Measurements from ENCODE around the gene BBIP1.
A peak's percentile ranks its signal among the peaks of the same experiment; 100 is the strongest.

The BBIP1 gene

DNA sequence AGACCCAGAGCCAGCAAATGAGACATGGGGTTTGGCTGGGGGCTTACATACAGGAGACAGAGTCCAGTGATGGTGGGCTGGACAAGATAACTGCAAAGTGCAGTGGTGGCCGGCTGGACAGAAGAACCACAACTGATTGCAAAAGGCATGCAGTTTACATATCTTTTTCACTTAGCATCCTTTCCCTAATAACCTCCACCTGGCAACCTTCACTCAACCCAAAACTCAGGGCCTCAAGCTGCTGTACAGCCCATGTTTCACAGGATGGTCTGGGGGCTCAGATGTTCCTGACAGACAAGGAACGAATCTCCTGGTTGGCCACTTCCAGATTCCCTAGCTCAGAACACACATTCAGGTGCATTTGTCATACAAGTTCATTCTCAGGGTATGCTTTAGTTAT is 55.0 kb downstream of the BBIP1 start:
- H3K4me3 ChIP-seq (ENCODE audit: low read length), result no peak overlapping the region
- no peaks in the 10 kb centered on the region for H3K27me3 ChIP-seq (ENCODE audit: control insufficient read depth, insufficient read depth, low read length)
- H3K36me3 ChIP-seq (ENCODE audit: control insufficient read depth, insufficient read depth, low read length), result no peaks in the 10 kb centered on the region
- peaks cover 68% of the 10 kb centered on the region for H3K4me1 ChIP-seq (ENCODE audit: control insufficient read depth, insufficient read depth, low read length)
- H3K9ac ChIP-seq (ENCODE audit: low read length), result no peak overlapping the region
- no peaks in the 10 kb centered on the region for H3K9me3 ChIP-seq (ENCODE audit: control insufficient read depth, low read length)

DNA sequence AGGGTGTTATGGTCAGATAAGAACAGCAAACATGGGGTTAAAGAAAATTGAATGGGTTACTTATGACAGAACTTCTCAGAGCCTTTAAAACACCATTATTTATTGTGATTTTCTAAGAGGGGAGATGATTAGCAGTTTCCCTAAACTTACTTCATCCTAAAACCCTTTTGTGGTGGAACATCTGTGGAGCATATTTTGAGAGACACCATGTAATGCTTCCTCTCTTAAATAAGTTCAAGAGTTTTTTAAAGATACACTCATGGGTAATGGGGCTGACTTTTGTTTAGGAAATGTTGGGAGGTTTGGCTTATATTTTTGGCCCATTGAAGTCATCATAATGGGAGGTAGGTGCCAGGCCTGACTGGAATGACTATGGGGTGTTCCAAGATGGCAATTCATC is 55.6 kb downstream of the BBIP1 start:
- Histone ChIP-seq H3K9me3 (ENCODE audit: control insufficient read depth, low read length) (no peaks in the 10 kb centered on the region), H3K27me3 (ENCODE audit: control insufficient read depth, insufficient read depth, low read length) (no peaks in the 10 kb centered on the region), H3K4me3 (ENCODE audit: low read length) (no peak overlapping the region), H3K9ac (ENCODE audit: low read length) (no peak overlapping the region), H3K36me3 (ENCODE audit: control insufficient read depth, insufficient read depth, low read length) (no peaks in the 10 kb centered on the region), H3K4me1 (ENCODE audit: control insufficient read depth, insufficient read depth, low read length) (peaks cover 69% of the 10 kb centered on the region)

DNA sequence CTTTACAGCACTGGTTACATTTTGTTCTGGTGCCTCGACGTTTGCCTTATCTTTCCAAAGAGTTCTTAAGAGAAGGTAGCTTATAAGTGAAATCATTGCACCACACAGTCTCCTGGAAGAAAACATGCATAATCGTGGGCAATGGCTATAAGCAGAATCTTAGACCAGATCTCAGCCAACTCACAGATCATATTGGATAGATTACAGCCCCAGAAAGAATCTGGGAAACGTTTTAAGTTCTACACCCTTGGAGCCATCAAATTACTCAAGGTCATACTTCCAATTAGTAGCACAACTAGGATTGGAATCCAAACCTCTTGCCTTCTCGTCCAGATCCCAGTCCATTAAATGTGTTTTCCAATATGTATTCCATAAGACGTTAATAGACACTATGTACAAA is 56.0 kb downstream of the BBIP1 start:
- peaks cover 72% of the 10 kb centered on the region for H3K4me1 ChIP-seq (ENCODE audit: control insufficient read depth, insufficient read depth, low read length)
- no peaks in the 10 kb centered on the region for H3K9me3 ChIP-seq (ENCODE audit: control insufficient read depth, low read length)

DNA sequence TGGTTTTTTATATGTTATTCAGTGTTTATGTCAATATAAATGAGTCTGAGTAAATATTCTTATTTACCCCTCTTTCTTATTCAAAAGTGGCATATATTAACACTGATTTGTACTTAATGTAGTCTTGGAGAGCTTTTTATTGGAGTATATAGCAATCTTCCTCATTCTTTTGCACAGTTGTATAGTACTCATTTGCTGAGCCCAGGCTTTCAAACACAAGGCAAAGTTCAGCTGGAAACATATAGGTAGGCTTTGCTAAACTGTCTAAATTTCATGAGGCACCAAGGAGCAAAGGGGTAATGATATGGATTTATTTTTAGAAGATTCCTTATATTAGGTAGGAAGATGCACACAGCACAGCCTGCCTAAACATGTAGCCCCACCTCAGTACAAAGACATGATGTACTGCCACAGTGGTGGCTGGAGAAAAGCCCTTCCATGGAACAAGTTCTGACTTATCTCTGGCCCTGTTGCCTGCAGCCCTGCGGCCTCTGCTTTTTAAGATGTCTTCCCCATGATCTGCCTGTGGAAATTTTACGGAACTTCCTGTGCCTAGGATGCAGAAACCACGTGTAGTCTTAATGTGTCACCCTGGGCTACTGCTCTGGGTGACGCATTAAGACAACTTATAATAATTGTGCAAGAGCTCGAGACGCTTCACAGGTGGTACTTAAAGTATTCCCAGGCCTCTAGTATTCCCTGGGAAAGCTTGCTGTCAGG is 56.9 kb downstream of the BBIP1 start:
- no peak overlapping the region for H3K9ac ChIP-seq (ENCODE audit: low read length)
- no peaks in the 10 kb centered on the region for H3K9me3 ChIP-seq (ENCODE audit: control insufficient read depth, low read length)
- H3K27me3 ChIP-seq (ENCODE audit: control insufficient read depth, insufficient read depth, low read length), result no peaks in the 10 kb centered on the region
- peaks cover 72% of the 10 kb centered on the region for H3K4me1 ChIP-seq (ENCODE audit: control insufficient read depth, insufficient read depth, low read length)
- H3K36me3 ChIP-seq (ENCODE audit: control insufficient read depth, insufficient read depth, low read length), result no peaks in the 10 kb centered on the region
- H3K4me3 ChIP-seq (ENCODE audit: low read length), result no peak overlapping the region

More for the DNA sequence above, 56.0 kb downstream of the BBIP1 start:
- Histone ChIP-seq H3K27me3 (ENCODE audit: control insufficient read depth, insufficient read depth, low read length) (no peaks in the 10 kb centered on the region), H3K9ac (ENCODE audit: low read length) (no peak overlapping the region), H3K4me3 (ENCODE audit: low read length) (no peak overlapping the region), H3K36me3 (ENCODE audit: control insufficient read depth, insufficient read depth, low read length) (no peaks in the 10 kb centered on the region)

DNA sequence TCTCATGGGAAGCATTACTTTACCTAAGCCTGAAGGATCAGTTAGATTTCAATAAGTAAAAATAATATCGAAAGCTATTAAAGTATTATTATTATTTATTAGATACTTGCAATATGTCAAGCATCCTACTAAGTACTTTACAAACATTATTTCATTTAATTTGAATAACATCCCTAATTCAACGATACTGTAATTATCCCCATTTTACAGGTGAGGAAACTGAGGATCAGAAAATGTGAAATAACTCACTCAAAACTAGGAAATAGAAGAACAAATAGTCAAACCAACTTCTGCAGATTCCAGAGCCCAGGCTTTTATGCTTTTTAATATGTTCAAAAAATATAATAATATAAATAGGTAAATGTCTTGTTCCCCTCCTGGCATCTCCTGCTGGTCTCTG is 57.5 kb downstream of the BBIP1 start:
- Histone ChIP-seq H3K4me3 (ENCODE audit: low read length) (no peak overlapping the region), H3K36me3 (ENCODE audit: control insufficient read depth, insufficient read depth, low read length) (no peaks in the 10 kb centered on the region), H3K4me1 (ENCODE audit: control insufficient read depth, insufficient read depth, low read length) (peaks cover 67% of the 10 kb centered on the region), H3K9ac (ENCODE audit: low read length) (no peak overlapping the region), H3K9me3 (ENCODE audit: control insufficient read depth, low read length) (no peaks in the 10 kb centered on the region), H3K27me3 (ENCODE audit: control insufficient read depth, insufficient read depth, low read length) (no peaks in the 10 kb centered on the region)

DNA sequence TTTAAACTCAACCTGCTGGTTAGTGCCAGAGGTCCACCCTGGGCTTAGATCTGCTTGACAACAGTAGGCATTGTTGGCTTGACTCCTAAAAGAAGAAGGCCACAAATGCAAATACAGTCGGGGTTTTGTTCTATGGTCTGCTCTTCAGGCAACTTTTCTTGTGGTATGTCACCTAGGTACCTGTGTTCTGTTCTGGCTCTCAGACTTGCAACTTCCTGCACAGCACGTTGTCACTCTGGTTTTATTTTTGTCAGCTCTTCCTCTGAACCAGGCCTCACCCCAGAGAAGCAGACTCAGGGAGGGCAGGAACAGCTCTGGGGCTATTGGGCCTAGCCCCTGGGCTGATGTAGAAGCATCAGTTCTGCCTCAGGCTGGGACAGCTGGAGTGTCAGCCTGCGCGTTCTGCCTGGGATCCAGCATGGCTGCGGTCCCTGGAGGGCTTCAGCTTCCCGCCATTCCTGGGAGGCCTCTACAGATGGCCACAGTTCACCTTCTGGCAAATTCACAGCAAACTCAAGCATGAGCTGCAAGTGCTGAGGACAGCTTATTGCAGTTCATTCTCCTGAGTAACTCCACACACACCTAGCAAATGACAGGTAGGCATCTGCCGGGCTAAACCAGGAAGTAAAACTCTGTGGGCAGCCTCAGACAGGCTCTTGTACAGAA is 58.3 kb downstream of the BBIP1 start:
- H3K27me3 ChIP-seq (ENCODE audit: control insufficient read depth, insufficient read depth, low read length), result no peaks in the 10 kb centered on the region
- no peak overlapping the region for H3K4me3 ChIP-seq (ENCODE audit: low read length)
- peaks cover 62% of the 10 kb centered on the region for H3K4me1 ChIP-seq (ENCODE audit: control insufficient read depth, insufficient read depth, low read length)
- peak overlapping the region; percentile 42 for H3K9ac ChIP-seq (ENCODE audit: low read length)
- no peaks in the 10 kb centered on the region for H3K36me3 ChIP-seq (ENCODE audit: control insufficient read depth, insufficient read depth, low read length)
- no peaks in the 10 kb centered on the region for H3K9me3 ChIP-seq (ENCODE audit: control insufficient read depth, low read length)

DNA sequence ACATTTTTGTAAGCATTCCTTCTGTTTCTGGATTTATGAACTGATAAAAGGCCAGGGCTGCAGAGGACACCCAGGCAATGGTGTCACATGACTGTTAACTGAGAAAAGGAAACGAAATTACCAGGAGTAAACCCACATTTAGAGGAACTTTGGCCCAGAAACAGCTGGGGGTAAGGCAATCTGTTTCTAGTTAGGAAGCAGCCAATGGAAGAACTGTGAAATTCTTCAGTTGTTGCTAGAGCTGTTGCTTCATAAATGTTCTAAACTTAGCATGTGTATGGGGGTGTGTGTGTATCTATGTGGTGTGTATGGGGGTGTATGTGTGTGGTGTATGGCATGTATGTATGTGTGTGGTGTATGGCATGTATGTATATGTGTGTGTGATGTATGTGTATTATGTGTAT is 59.0 kb downstream of the BBIP1 start:
- Histone ChIP-seq H3K4me3 (ENCODE audit: low read length) (no peak overlapping the region), H3K36me3 (ENCODE audit: control insufficient read depth, insufficient read depth, low read length) (no peaks in the 10 kb centered on the region), H3K9ac (ENCODE audit: low read length) (no peak overlapping the region), H3K4me1 (ENCODE audit: control insufficient read depth, insufficient read depth, low read length) (peaks cover 56% of the 10 kb centered on the region), H3K9me3 (ENCODE audit: control insufficient read depth, low read length) (no peaks in the 10 kb centered on the region), H3K27me3 (ENCODE audit: control insufficient read depth, insufficient read depth, low read length) (no peaks in the 10 kb centered on the region)

DNA sequence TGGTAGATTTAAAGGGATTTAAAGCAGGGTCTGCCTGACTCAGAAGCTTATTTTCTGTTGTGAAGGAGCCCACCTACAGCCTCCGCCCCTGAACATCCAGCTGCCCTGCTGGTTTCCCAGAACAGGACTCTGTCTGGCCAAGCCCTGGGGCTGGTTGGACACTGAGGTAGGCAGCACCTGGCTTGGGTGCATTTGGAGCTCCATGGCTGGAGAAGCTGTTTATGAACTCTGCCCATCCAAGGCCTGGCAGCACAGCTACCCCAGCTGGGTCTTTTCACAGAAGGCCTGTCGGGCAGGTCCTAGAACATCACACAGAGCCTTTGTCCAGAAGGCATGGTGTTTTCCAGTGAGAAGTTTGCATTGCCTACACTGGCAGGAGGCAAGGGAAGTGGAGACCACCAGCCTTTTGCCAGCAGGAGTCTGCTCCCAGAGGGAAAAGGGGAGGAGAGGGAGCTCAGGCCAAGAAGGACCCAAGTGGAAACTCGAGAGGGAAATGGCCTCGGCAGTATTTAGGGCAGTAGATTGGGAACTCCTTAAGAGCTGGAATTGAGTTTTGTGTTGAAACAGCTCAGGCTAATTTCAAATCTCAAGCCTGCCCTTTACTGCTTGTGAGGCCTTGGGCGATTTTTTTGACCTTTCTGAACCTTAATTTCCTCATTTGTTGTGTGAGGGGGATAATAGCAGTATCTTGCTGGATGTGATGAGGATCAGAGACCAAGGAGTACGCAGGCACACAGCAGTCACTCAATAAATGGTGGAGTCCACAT is 59.6 kb downstream of the BBIP1 start:
- Histone ChIP-seq H3K4me1 (ENCODE audit: control insufficient read depth, insufficient read depth, low read length) (peaks cover 50% of the 10 kb centered on the region), H3K27me3 (ENCODE audit: control insufficient read depth, insufficient read depth, low read length) (no peaks in the 10 kb centered on the region), H3K9me3 (ENCODE audit: control insufficient read depth, low read length) (no peaks in the 10 kb centered on the region), H3K4me3 (ENCODE audit: low read length) (no peak overlapping the region), H3K36me3 (ENCODE audit: control insufficient read depth, insufficient read depth, low read length) (no peaks in the 10 kb centered on the region), H3K9ac (ENCODE audit: low read length) (no peak overlapping the region)

DNA sequence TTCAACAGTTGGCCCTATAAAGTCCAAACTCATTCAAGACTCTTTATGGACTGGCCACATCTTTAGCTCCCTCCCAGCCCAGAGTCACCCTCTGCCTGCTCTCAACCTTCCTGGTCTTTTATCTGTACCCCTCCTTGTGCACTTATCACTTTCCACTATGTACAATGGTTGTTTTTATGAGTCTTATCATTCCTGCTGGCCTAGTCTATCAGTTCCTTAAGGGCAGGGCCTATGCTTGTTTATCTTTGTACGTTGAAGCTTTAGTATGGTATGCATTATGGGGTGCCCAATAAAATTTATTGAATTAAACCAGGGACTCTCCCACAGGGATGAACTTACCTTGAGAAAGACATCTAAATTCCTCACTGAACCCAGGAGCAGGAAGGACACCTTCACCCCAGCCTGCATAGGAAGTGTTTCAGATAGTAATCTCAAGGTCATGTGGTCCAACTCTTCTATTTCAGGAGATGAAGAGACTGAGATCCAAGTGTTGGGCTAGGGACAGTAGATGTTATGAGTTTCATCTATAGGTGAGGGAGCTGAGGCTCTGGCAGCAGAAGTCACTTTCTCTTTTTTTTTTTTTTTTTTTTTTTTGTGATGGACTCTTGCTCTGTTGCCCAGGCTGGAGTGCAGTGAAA is 60.6 kb downstream of the BBIP1 start:
- Histone ChIP-seq H3K4me1 (ENCODE audit: control insufficient read depth, insufficient read depth, low read length) (peaks cover 46% of the 10 kb centered on the region), H3K9me3 (ENCODE audit: control insufficient read depth, low read length) (no peaks in the 10 kb centered on the region), H3K36me3 (ENCODE audit: control insufficient read depth, insufficient read depth, low read length) (no peaks in the 10 kb centered on the region), H3K9ac (ENCODE audit: low read length) (no peak overlapping the region), H3K4me3 (ENCODE audit: low read length) (no peak overlapping the region), H3K27me3 (ENCODE audit: control insufficient read depth, insufficient read depth, low read length) (no peaks in the 10 kb centered on the region)

DNA sequence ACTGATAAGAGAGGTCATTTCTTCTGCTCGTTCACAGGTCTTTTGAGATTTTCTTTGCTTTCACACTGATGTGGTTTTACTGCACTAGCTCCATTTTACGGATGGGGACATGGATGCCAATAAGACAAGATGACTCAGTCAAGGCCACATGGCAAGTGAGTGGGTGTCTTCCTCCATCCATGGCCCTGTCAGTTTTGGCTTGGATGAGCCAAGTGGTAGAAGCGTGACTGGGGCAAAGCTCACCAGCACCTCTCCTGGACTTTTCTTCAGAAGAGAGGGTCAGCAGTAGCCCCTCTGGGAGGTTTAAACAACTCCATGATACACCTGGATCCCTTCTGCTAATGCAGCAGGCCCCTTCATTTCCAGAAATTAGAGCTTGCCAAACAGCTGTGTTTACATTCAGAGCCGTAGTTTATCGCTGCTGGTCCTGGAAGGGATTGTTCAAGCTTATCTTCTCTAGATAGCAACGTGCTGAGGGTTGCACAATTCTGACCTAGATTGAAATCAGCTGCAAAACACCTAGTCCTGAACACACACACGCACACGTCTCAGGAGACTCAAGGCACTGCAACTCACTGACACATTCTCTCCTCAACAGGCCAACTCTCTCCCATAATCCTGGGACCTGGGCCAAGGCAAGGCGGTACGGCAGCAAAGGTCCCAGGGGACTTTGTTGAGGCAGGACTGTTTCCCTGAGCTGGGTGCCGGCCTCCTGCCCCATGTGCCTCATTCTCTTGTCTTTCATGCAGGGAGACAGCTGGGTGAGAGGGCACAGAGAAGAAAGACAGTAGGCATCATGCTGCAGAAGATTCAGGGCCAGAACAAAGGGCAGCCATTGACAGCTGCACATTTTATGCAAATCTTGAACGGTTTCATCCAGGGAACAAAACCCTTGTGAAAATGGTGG is 61.5 kb downstream of the BBIP1 start:
- no peaks in the 10 kb centered on the region for H3K27me3 ChIP-seq (ENCODE audit: control insufficient read depth, insufficient read depth, low read length)
- H3K4me1 ChIP-seq (ENCODE audit: control insufficient read depth, insufficient read depth, low read length), result peaks cover 48% of the 10 kb centered on the region
- H3K9ac ChIP-seq (ENCODE audit: low read length), result no peak overlapping the region
- no peaks in the 10 kb centered on the region for H3K9me3 ChIP-seq (ENCODE audit: control insufficient read depth, low read length)
- H3K36me3 ChIP-seq (ENCODE audit: control insufficient read depth, insufficient read depth, low read length), result no peaks in the 10 kb centered on the region
- no peak overlapping the region for H3K4me3 ChIP-seq (ENCODE audit: low read length)

DNA sequence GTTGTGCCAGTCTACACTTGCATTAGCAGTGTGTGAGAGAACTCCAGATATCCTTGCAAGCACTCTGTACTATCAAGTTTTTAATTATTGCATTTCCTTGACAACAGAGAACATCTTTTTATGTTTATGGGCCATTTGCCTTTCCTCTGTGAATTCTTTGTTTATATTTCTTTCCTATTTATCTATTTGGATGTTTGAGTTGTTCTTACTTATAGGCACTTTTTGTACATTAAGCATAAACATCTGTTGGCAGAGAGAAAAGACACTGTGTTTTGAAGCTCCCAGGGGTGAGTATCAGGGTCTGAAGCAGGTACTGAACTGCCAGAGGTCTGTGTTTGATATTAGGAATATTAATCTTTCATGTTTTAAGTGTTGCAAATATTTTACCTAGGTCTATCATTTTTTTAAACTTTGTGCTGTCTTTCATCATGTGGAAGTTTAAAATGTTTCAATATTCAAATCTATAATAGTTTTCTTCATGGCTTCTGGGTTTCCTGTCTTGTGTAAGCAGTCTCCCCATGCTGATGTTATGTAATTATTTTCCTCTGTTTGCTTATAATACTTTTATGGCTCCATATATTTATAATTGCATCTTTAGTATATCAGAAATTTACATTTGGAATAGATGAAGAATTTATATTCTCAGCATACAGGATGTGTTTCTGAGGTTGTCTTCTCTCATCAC is 64.9 kb downstream of the BBIP1 start:
- H3K4me3 ChIP-seq (ENCODE audit: low read length), result no peak overlapping the region
- H3K36me3 ChIP-seq (ENCODE audit: control insufficient read depth, insufficient read depth, low read length), result no peaks in the 10 kb centered on the region
- no peak overlapping the region for H3K9ac ChIP-seq (ENCODE audit: low read length)
- peaks cover 39% of the 10 kb centered on the region for H3K4me1 ChIP-seq (ENCODE audit: control insufficient read depth, insufficient read depth, low read length)
- no peaks in the 10 kb centered on the region for H3K9me3 ChIP-seq (ENCODE audit: control insufficient read depth, low read length)
- no peaks in the 10 kb centered on the region for H3K27me3 ChIP-seq (ENCODE audit: control insufficient read depth, insufficient read depth, low read length)
